ENCODE measurements around the gene B4GALT2. TPM values are rescaled to one million over a fixed set of nuclear protein-coding genes. Genes with fewer than 3 reads are reported as not detected.

B4GALT2 gene
- total and polyA plus RNA-seq, 8 donors, result 15.2 to 37.4 (median 22.5) TPM

- DNase-seq, result no peak
- peak overlapping the region; percentile 80 to 90 (median 84) for H3K27ac ChIP-seq
- H3K4me1 ChIP-seq, result peaks cover 15 to 50% (median 26%) of the 10 kb centered on the region in 4 donors
- H3K9me3 ChIP-seq, result no peaks in the 10 kb centered on the region
- peak overlapping the region; percentile 62 to 78 (median 72) for H3K4me3 ChIP-seq
- no peaks in the 10 kb centered on the region for H3K27me3 ChIP-seq
- peaks cover 0 to 1% (median 0%) of the 10 kb centered on the region in 4 donors for H3K36me3 ChIP-seq
- intact Hi-C loops (cut with DNase I; ENCODE audit: low total_unique reads), result no loop called here
- no peak for TF ChIP-seq POLR2AphosphoS5 (IDR thresholded peaks at IDR 0.05)
- no peak for TF ChIP-seq POLR2A (IDR thresholded peaks at IDR 0.05)
- TF ChIP-seq EP300 (IDR thresholded peaks at IDR 0.05), result no peak
- TF ChIP-seq CTCF (IDR thresholded peaks at IDR 0.05), result no peak
- 0 to 2% (median 1%) methylated on average over 7 to 10 of the region's 10 CpGs for WGBS, 5 donors
Measured at GRCh38 chr1:43991200-43991475, 12.1 kb downstream of the B4GALT2 start.

GRCh38 chr1:43991476-43992231 lies 12.6 kb downstream of the B4GALT2 start, which contains the start of gene CCDC24:
Gene CCDC24 (plus strand): TSS chr1:43991599. CDS start chr1:43991879, 280 bp downstream.
- 0 to 2% (median 1%) methylated on average over 15 to 66 of the region's 66 CpGs for WGBS, 5 donors
- Histone ChIP-seq H3K4me3 (peak within 1 kb of the TSS; percentile 62 to 78 (median 72)), H3K27me3 (no peaks in the 10 kb centered on the region), H3K9me3 (no peaks in the 10 kb centered on the region), H3K4me1 (peaks cover 15 to 47% (median 25%) of the 10 kb centered on the region in 4 donors), H3K36me3 (no peaks in the 10 kb centered on the region), H3K27ac (peak within 1 kb of the TSS; percentile 80 to 90 (median 84))
- TF ChIP-seq CTCF (IDR thresholded peaks at IDR 0.05) (no peak), POLR2AphosphoS5 (IDR thresholded peaks at IDR 0.05) (peak in 2 of 3 donors; percentile 17 to 59)
- DNase-seq, result peak; percentile 91 to 93
- intact Hi-C loops (cut with DNase I; ENCODE audit: low total_unique reads), result no loop called here

GRCh38 chr1:43992232-43992995 lies 13.4 kb downstream of the B4GALT2 start:
- no peak for DNase-seq
- no peaks in the 10 kb centered on the region for H3K27me3 ChIP-seq
- WGBS, 5 donors, result 29 to 45% (median 35%) methylated on average over 10 to 11 of the region's 11 CpGs
- no peaks in the 10 kb centered on the region for H3K9me3 ChIP-seq
- no peak for TF ChIP-seq POLR2AphosphoS5 (IDR thresholded peaks at IDR 0.05)
- no peak for TF ChIP-seq CTCF (IDR thresholded peaks at IDR 0.05)
- TF ChIP-seq POLR2A (IDR thresholded peaks at IDR 0.05), result no peak
- TF ChIP-seq EP300 (IDR thresholded peaks at IDR 0.05), result no peak
- intact Hi-C loops (cut with DNase I; ENCODE audit: low total_unique reads), result no loop called here
- H3K4me1 ChIP-seq, result peaks cover 15 to 47% (median 27%) of the 10 kb centered on the region in 4 donors
- peak overlapping the region; percentile 62 to 78 (median 72) for H3K4me3 ChIP-seq
- peak overlapping the region; percentile 80 to 90 (median 84) for H3K27ac ChIP-seq
- H3K36me3 ChIP-seq, result no peaks in the 10 kb centered on the region

GRCh38 chr1:43993206-43993914 lies 14.3 kb downstream of the B4GALT2 start:
- no peaks in the 10 kb centered on the region for H3K9me3 ChIP-seq
- H3K36me3 ChIP-seq, result no peaks in the 10 kb centered on the region
- 89 to 95% (median 94%) methylated on average over 9 of the region's 9 CpGs for WGBS, 5 donors
- H3K27ac ChIP-seq, result no peak overlapping the region
- no peak overlapping the region for H3K4me3 ChIP-seq
- H3K27me3 ChIP-seq, result no peaks in the 10 kb centered on the region
- no peak for DNase-seq
- H3K4me1 ChIP-seq, result peaks cover 15 to 54% (median 32%) of the 10 kb centered on the region in 4 donors
- intact Hi-C loops (cut with DNase I; ENCODE audit: low total_unique reads), result no loop called here
- TF ChIP-seq CTCF (IDR thresholded peaks at IDR 0.05) (no peak), POLR2AphosphoS5 (IDR thresholded peaks at IDR 0.05) (no peak), EP300 (IDR thresholded peaks at IDR 0.05) (no peak), POLR2A (IDR thresholded peaks at IDR 0.05) (no peak)
